Prostate gland (tissue), 2 donors: ENCODE measurements around the gene TSPAN2.

ENCODE experiments used
- POLR2A ChIP-seq: fragments of 450-650 bp; IDR thresholded peaks from one replicate; pipeline ENCODE4 v1.6.1; 2016; ENCODE audit warnings: antibody characterized with exemption, mild to moderate bottlenecking
- POLR2AphosphoS5 ChIP-seq: sonication (generic); formaldehyde crosslinking; IDR thresholded peaks from one replicate; pipeline ENCODE4 v1.6.1; 2017; ENCODE audit warnings: antibody characterized with exemption
- TF ChIP-seq, protein P1 (sequence below), 4 experiments: fragments of 200-600 bp in 2 of 4; fragments of 450-650 bp in 2 of 4; sonication (generic) in 2 of 4; IDR thresholded peaks; 1 replicate in 3 of 4; 2 replicates in 1 of 4; pipeline ENCODE4 v1.5.1; 2016 to 2019; ENCODE audit warnings: antibody characterized with exemption in 4 of 4, mild to moderate bottlenecking in 2 of 4, moderate library complexity in 2 of 4

DNA sequence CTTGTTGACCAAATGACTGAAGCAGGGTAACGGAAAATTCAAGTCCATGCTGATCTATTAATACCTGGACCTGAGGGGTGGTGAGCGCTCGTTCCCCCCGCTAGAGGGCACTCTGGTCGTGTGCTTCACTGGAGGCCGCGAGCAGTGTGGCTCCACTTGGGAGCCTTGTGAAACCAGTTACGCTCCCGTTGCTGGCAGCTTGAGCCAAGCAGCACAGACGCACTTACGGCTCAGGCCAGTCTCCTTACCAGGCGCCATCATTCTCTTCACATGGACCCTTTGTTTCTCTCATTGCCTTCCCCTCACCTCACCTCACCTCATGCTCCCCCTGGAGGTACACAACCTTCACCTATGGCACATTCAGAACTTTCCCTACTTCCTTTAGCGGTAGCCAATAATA, 49.7 kb upstream of the TSPAN2 start:
- TF ChIP-seq POLR2A = no peak
- TF ChIP-seq, protein P1, sequence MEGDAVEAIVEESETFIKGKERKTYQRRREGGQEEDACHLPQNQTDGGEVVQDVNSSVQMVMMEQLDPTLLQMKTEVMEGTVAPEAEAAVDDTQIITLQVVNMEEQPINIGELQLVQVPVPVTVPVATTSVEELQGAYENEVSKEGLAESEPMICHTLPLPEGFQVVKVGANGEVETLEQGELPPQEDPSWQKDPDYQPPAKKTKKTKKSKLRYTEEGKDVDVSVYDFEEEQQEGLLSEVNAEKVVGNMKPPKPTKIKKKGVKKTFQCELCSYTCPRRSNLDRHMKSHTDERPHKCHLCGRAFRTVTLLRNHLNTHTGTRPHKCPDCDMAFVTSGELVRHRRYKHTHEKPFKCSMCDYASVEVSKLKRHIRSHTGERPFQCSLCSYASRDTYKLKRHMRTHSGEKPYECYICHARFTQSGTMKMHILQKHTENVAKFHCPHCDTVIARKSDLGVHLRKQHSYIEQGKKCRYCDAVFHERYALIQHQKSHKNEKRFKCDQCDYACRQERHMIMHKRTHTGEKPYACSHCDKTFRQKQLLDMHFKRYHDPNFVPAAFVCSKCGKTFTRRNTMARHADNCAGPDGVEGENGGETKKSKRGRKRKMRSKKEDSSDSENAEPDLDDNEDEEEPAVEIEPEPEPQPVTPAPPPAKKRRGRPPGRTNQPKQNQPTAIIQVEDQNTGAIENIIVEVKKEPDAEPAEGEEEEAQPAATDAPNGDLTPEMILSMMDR (IDR thresholded peaks at IDR 0.05) = peak; percentile 71 to 91 (median 84)
- peak; percentile 46 for TF ChIP-seq POLR2AphosphoS5
